Measurements from ENCODE around the gene LEFTY1.
"Not testable (repeated sequence)": the region's sequence is repeated elsewhere in the genome, so short reads cannot be mapped to it uniquely, and the experiment has no call there.

The LEFTY1 gene, protein sequence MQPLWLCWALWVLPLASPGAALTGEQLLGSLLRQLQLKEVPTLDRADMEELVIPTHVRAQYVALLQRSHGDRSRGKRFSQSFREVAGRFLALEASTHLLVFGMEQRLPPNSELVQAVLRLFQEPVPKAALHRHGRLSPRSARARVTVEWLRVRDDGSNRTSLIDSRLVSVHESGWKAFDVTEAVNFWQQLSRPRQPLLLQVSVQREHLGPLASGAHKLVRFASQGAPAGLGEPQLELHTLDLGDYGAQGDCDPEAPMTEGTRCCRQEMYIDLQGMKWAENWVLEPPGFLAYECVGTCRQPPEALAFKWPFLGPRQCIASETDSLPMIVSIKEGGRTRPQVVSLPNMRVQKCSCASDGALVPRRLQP

DNA sequence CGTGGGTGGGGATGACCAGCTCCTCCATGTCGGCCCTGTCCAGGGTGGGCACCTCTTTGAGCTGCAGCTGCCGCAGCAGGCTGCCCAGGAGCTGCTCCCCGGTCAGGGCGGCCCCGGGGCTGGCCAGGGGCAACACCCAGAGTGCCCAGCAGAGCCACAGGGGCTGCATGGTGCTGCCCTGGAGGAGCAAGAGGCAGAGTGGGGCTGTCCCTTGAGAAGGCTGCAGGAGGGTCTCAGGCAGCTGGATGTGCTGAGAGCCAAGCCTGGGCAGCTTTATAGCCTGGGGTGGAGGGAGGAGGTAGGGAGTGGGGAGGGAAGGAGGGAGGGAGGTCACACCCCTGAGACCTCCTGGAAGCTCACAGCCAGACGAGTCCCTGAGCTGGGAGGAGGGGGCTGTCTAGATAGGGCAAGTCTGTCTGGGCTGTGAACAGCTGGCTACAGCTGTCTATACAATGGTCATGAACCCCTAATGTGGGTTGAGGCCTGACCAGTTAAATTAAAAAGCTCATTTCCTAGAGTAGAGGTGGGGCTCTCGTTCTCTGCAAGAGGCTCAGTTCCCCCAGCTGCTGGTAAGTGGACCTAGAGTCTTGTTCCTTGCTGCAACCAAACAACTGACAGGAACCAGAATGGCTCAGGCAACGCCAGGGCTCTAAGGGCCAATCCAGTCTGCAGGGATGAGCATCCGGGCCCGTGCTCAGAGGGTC lies at the start of gene LEFTY1:
LEFTY1 (minus strand) TSS at position 249 of the 704 bp plus-strand sequence; CDS start at position 169, 80 bp downstream.
- peak; percentile 39 for DNase-seq

DNA sequence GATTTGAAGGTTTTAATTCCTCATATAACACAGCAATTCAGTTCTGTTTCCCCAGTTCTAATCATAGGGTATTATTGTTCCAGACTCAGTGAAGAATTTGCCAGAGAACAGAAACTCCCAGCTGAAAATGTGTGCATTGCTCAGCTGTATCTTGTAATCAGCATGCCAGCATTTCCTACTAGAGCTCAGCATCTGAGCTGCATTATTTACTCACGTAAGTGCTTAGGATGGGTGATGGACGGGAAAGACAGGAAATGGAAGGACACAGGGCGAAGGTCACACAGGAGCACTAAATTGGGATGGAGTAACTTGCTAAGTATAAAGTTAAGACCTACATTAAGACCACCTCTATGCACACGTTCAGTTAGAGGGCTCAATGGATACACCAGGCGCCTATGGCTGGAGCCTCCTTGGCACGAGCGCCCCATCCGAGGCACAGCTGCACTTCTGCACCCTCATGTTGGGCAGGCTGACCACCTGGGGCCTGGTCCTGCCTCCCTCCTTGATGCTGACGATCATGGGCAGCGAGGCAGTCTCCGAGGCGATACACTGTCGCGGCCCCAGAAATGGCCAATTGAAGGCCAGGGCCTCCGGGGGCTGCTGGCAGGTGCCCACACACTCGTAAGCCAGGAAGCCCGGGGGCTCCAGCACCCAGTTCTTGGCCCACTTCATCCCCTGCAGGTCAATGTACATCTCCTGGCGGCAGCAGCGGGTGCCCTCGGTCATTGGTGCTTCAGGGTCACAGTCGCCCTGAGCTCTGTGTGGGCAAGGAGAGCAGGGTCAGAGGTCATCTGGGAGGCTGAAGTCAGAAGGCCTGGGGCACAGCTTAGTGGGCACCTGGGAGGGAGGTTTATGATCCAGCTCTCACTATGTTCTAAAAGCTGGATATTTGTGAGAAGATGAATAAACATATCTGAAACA lies 48.4 kb upstream of the LEFTY1 start:
- DNase-seq, result no peak

DNA sequence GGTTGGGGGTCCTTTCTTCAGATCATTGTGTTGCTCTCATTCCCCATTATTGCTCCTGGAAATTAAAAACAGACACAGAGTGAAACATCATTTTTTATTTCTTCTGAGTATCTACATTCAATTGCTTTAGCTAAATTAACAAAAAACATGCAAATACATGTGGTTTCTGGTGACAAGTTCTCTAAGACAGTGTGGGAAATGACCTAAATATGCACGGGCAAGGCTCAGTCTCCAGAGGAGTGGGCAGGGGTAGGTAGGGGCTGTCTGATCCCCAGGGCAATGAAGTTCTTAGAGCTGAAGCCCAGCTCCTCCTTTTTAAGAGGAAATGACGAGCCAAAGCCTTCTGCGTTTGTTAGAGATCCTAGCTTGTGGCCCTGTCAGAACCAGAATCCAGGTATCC lies 47.6 kb upstream of the LEFTY1 start:
- no peak for DNase-seq

DNA sequence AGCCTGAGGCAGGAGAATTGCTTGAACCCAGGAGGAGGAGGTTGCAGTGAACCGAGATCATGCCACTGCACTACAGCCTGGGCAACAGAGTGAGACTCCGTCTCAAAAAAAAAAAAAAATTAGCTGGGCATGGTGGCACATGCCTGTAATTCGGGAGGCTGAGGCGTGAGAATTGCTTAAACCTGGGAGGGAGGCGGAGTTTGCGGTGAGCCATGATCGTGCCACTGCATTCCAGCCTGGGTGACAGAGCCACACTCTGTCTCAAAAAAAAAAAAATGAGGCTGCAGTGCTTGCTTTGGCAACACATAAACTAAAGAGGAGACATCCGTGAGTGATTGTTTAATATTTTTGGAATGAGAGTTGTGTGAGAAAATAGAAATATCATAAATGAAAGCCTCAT lies 47.1 kb upstream of the LEFTY1 start:
- DNase-seq, result not testable (repeated sequence)

DNA sequence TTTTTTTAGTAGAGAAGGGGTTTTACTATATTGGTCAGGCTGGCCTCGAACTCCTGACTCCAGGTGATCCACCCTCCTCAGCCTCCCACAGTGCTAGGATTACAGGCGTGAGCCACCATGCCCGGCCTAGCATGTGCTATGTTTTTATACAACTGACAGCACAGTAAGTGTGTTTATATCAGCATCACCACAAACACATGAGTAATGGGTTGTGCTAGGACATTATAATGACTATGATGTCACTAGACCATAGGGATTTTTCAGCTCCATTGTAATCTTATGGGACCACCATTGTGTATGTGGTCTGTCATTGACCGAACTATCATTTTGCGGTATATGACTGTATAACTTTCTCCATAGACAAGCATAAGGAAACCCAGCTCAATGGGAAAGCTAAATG lies 45.8 kb upstream of the LEFTY1 start:
- no peak for DNase-seq

DNA sequence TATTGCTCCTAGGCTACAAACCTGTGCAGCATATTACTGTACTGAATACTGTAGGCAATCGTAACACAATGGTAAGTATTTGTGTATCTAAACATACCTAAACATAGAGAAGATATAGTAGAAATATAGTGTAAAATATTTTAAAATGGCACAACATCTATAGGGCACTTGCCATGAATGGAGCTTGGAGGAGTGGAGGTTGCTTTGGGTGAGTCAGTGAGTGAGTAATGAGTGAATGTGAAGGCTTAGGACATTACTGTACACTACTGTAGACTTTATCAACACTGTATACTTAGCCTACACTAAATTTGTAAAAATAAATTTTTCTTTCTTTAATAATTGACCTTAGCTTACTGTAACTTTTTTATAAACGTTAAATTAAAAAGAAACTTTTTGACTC lies 44.1 kb upstream of the LEFTY1 start:
- DNase-seq, result no peak

DNA sequence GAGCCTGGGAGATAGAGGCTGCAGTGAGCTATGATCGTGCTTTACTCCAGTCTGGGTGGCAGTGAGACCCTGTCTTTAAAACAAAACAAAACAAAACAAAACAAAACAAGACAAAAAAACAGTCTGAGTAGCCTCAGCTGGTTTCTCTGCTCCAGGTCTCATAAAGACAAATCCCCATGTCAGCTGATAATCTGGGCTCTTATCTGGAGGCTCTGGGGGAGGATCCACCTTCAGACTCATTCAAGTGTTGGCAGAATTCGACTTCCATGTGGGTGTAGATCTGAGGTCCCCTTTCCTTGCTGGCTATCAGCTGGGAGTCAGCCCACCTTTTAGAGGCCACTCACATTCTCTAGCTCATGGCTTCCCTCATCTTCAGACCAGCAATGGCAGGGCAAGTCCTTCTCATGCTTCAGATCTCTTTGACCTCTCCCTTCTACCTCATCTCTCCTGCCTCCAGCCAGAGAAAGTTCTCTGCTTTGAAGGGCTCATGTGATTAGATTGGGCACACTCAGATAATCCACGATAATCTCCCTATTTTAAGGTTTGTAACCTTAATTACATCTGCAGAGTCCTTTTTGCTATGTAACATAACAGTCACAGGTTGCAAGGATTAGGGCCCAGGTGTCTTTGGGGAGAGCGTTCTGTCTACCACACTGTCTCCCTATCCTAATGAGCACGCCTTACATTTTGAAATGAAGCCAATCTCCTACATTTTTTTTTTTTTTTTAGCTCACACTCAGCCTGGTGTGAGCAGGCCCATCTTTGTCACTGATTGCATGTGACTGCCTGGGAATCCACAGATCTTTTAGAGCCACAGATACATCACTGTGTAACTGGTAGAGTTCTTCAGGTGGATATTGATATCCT lies 42.6 kb upstream of the LEFTY1 start:
- no peak for DNase-seq

DNA sequence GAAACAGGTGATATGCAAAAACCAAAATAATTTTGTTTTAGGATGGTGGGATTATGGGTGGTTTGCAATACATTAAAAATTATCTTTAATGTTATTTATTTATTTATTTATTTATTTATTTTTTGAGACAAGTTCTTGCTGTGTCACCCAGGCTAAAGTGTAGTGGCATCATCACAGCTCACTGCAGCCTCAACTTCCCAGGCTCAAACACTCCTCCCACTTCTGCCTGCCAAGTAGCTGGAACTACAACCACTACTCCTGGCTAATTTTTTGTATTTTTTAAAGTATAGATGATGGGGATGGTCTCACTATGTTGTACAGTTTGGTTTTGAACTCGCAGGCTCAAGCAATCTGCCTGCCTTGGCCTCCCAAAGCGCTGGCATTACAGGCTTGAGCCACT lies 41.6 kb upstream of the LEFTY1 start:
- DNase-seq, result no peak

DNA sequence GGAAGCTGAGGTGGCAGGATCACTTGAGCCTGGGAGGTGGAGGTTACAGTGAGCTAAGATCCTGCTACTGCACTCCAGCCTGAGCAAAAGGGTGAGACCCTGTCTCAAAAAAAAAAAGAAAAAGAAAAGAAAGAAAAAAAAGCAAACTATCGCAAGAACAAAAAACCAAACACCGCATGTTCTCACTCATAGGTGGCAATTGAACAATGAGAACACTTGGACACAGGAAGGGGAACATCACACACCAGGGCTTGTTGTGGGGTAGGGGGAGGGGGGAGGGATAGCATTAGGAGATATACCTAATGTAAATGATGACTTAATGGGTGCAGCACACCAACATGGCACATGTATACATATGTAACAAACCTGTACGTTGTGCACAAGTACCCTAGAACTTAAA lies 40.5 kb upstream of the LEFTY1 start:
- DNase-seq, result not testable (repeated sequence)

DNA sequence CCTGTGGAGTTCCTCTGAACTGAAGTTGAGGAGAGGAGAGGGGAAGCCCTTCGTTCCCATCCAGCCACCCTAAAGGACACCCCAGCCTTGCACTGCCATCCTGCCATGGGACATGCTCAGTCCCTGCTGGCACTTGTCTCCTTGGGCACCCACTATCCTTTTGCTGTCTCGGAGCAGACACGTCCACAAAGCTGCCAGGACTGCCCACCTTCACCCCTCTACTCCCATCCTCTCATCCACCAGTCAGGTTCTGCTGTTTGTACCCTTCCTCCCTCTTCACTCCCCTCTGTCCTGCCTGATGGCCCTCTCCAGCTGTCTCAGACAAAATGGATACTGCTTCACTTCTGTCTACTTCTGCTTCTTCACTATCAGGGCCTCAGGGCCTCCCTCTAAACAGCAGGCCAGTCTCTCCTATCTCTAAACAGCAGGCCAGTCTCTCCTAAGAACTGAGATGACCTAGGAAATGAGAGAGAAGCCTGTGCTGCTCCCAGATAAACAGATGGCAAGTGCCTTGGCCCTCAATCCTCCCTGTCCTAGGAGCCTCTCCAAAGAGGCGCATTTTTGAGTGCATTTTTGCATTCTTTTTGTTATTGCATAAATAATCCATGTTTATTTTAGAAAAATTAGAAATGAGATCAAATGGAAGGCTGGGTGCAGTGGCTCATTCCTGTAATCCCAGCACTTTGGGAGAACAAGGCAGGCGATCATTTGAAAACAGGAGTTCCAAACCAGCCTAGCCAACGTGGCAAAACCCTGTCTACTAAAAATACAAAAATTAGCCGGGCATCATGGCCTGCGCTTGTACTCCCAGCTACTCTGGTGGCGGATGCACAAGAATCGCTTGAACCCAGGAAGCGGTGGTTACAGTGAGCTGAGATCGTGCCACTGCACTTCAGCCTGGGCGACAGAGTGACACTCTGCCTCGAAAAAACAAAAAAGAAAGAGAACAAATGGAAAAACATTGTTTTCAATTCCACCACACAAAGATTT lies 39.5 kb upstream of the LEFTY1 start:
- no peak for DNase-seq

DNA sequence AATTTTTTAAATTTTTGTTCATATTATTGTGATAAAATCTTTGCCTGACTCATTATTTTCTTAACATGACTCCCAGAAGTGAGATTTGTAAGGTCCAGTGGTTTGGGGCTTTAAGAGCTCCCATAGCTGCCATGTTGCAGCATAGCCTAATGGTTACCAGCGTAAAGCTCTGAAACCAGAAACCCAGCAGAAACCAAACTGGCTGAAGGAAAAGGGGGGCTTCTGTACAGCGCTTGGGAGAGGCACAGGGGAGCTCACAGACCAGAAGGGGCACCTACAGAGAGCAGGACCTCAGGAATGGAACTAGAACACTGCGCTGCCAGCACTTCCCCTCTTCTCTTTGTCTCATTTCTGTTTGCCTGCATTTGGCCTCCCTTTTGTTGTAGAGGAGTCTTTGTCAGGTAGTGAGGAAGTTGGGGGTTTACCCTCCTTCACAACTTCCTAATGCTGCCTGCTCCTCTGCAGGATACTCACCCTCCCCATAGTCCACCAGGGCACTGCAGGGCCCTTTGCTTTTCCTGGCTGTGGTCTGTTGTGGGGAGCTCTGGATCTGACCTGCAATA lies 37.7 kb upstream of the LEFTY1 start:
- DNase-seq, result no peak

DNA sequence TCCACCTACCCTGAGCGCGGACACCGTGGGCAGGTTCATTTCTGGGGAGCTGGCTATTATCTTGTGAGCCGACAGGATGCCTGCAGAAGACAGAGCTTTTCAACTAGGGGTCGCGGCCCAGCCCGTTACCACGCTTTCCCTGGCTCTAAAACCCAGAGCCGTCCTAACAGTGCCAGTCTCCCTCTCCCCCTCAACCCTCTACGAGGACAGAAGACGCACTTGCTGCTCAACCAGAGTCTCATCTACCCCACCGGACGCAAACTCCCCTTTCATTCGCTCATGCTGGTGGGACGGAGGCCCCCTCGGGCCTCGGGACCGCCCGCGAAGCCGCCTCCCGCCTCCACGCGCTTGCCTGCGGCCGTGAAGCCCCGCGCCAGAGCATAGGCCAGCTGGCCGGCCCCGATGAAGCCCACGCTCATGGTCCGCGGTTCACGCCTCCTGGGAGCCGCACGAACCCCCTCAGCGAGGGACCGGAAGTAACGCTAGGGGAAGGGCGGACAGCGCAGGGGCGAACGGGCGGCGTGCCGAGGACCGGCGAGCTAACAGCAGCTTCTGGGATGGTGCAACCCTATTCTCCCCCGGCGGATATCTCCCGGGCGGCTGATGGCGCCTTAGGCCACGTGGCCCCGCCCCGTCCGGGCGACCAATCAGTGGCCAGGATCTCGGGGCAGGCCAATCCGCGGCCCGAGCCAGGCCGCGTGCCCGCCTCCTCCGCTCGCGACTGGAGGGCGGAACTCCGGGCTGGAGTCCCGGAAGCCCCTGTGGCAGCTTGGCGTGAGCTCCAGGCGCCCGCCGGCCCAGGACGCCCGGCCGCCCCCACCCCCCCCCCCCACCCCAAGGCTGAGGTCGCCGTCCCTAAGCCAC lies 35.0 kb upstream of the LEFTY1 start, which contains the start of gene PYCR2:
PYCR2 (minus strand) TSS at position 559 of the 864 bp plus-strand sequence; CDS start at position 419, 140 bp downstream.
- peak; percentile 99 for DNase-seq

DNA sequence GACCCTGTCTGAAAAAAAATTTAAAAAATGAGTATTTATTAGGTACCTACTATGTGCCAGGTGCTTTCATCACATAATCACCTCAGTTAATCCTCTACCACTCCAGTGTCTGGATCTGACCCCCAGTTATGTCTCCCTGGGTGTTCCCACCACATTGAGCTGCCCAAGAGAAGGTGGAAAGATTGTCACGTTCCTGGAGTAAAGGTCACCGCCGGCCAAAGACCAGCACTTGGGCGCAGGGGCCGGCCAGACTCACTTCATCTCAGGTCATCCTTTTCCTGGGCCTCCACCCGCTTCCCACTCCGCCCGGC lies 34.4 kb upstream of the LEFTY1 start:
- DNase-seq, result no peak

DNA sequence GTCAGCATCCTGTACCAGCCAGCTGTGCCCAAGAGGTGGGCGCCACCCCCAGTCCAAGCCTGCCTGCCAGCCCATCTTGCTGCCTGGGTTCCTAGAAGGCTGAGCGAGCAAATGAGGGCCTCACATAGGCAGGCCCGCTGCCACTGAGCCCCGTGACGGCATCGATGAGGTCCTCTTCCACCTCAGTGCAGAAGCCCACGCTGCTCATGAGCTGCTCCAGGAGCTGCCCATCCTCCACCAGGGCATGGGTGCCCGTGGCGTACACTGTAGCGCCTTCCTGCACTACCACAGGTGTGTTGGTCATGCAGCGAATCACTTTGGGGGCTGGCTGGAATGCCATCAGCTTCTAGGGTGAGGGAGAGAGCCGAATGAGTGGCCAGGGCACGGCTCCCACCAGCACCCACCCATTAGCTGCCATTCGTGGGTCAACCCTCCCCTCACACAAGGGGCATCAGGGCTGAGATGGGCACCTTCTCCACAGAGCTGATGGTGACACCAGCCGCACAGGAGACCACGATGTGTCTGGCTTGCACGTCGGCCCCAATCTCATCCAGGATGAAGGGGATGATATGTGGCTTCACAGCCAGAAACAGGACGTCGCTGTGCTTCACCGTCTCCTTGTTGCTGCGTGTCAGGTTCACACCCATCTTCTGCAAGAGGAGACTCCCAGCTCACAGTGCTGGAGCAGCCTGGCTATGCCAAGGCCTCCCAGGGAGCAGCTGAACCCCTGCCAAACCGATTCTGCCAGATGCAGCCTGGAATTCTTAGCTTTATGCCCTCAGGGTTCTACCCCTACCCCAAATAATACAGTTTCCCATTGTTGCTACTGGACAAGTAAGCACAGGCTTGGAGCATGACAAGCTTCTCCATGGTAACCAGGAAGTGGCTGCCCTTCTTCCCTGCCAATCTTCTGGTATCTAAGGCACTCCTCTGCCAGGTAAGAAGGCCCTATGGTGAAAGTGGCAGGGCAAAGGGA lies 33.1 kb upstream of the LEFTY1 start:
- DNase-seq, result peak; percentile 99

DNA sequence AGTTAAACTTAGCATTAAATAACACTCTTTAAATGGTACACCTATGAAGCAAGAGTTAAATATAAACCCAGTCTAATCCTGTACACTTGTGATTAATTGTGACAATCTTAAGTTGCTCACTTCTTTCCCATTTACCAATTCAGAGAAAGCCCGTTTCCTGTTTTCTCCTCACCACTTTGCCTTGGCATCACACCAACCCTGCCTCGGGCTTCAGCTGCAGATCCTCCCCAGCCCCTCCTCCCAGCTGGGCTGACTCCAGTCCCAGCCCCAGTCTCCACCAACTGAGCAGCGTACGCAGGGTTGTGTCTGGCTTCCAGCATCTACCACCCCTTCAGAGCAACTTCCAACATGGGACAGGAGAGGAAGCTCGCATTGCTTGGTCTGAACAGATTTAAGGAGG lies 31.0 kb upstream of the LEFTY1 start:
- DNase-seq, result peak; percentile 90

DNA sequence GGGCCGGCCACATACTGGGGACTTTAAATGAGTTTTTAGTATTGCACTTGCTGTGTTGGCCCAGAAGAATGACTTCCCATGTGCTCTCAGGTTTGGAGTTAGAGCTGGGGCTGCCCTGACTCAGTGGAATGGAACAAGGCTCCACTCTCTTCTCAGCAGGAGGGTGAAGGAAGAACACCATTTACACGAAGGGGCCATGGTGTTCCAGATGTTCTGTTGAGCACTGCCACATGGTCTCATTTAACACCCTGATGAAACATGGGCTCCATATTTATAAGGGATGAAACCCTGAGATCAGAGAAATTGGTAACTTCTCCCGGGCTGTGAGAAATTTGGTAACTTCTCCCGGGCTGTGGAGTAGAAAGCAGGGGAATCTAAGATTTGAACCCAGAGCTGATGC lies 29.3 kb upstream of the LEFTY1 start:
- no peak for DNase-seq

DNA sequence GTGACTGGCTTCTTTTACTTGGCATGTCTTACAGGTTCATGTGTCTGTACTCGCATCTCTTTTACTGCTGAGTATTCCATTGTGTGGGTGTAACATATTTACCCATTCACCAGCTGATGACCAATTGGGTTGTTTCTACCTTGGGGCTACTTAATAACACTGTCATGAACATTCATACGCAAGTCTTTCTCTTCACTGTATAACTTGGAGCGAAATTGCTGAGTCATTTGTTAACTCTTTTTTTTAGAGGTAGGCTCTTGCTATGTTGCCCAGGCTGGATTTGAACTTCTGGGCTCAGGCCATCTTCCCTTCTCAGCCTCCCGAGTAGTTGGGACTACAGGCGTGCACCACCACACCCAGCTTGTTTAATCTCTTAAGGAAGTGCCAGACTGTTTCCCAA lies 28.6 kb upstream of the LEFTY1 start:
- no peak for DNase-seq

DNA sequence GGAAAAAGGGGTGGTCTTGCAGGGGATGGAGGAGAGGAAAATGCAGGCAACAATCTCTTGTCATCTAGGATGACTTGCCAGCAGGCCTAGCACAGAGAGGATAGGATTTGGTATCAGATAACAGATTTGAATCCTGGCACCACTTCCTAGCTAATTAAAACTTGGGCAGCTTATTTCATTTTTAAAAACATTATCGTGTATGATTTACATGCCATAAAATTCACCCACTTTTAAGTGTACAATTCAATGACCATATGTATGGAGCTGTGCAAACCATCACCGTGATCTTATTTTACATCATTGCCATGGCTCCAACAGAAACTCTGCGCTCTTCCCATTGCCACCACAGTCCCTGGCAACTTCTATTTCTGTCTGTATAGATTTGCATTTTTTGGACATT lies 28.2 kb upstream of the LEFTY1 start:
- no peak for DNase-seq

Data from NCI-H69 (cell line).